Activated CD4-positive, alpha-beta T cell treated with anti-CD3 and anti-CD28 coated beads, Interleukin-2, amount 10 ng/mL, durations not matched to agents 24 days and 14 days (primary cell): Measurements from ENCODE around the gene ELP4. TPM values are rescaled to one million over a fixed set of nuclear protein-coding genes. Genes with fewer than 3 reads are reported as not detected.
"Not testable (repeated sequence)": the region's sequence is repeated elsewhere in the genome, so short reads cannot be mapped to it uniquely, and the experiment has no call there.

Source experiments
- DNase-seq: peaks from one replicate; pipeline ENCODE4 v3.0.0; 2022
- H3K27ac Mint-ChIP-seq: one replicate; pipeline ENCODE4 v1.8.0; 2022; ENCODE audit warnings: mild to moderate bottlenecking, mixed read lengths
- H3K27me3 Mint-ChIP-seq: one replicate; pipeline ENCODE4 v1.8.0; 2022; ENCODE audit warnings: mixed read lengths
- H3K36me3 Mint-ChIP-seq: one replicate; pipeline ENCODE4 v1.8.0; 2022; ENCODE audit warnings: low read depth, mild to moderate bottlenecking, mixed read lengths
- H3K4me1 Mint-ChIP-seq: one replicate; pipeline ENCODE4 v1.8.0; 2021; ENCODE audit warnings: mixed read lengths
- H3K4me3 Mint-ChIP-seq: one replicate; pipeline ENCODE4 v1.8.0; 2022; ENCODE audit warnings: mild to moderate bottlenecking, moderate library complexity, mixed read lengths
- H3K9me3 Mint-ChIP-seq: one replicate; pipeline ENCODE4 v1.8.0; 2021; ENCODE audit warnings: mixed read lengths
- intact Hi-C: fragments of 100-400 bp; cut with micrococcal nuclease; formaldehyde crosslinking; loops from one replicate; pipeline ENCODE4 v1.15.1; 2023
- total RNA-seq: library from RNA; stranded (reverse); gene quantifications from 2 replicates; pipeline ENCODE4 v1.2.3, GENCODE V29; 2022

The ELP4 gene
- total RNA-seq, 1 donor from 2014 or later = 17.4 TPM

GRCh38 chr11:31676280-31676982 is 166.9 kb downstream of the ELP4 start:
- Mint-ChIP-seq H3K9me3 (peaks cover 3% of the 10 kb centered on the region), H3K36me3 (no peaks in the 10 kb centered on the region), H3K4me1 (no peaks in the 10 kb centered on the region), H3K4me3 (no peak overlapping the region), H3K27me3 (no peaks in the 10 kb centered on the region), H3K27ac (no peak overlapping the region)
- no peak for DNase-seq
- intact Hi-C loops = no loop called here

- H3K9me3 Mint-ChIP-seq = peaks cover 3% of the 10 kb centered on the region
- H3K4me3 Mint-ChIP-seq = no peak overlapping the region
- H3K4me1 Mint-ChIP-seq = no peaks in the 10 kb centered on the region
- no peak for DNase-seq
- H3K27me3 Mint-ChIP-seq = no peaks in the 10 kb centered on the region
- H3K36me3 Mint-ChIP-seq = no peaks in the 10 kb centered on the region
- intact Hi-C loops = no loop called here
- no peak overlapping the region for H3K27ac Mint-ChIP-seq
These were observed 171.2 kb downstream of the ELP4 start for GRCh38 chr11:31680770-31681169.

- no peak for DNase-seq
- Mint-ChIP-seq H3K4me3 (no peak overlapping the region), H3K27me3 (no peaks in the 10 kb centered on the region), H3K27ac (no peak overlapping the region), H3K36me3 (no peaks in the 10 kb centered on the region), H3K4me1 (no peaks in the 10 kb centered on the region), H3K9me3 (no peaks in the 10 kb centered on the region)
- intact Hi-C loops = no loop called here
These were observed 177.7 kb downstream of the ELP4 start for GRCh38 chr11:31687256-31687655.

- Mint-ChIP-seq H3K27me3 (no peaks in the 10 kb centered on the region), H3K4me3 (no peak overlapping the region), H3K9me3 (no peaks in the 10 kb centered on the region), H3K27ac (no peak overlapping the region), H3K4me1 (no peaks in the 10 kb centered on the region), H3K36me3 (no peaks in the 10 kb centered on the region)
- intact Hi-C loops = no loop called here
- DNase-seq = no peak
These were observed 178.3 kb downstream of the ELP4 start for GRCh38 chr11:31687861-31688260.

GRCh38 chr11:31689559-31689958 is 180.0 kb downstream of the ELP4 start:
- H3K9me3 Mint-ChIP-seq = peaks cover 6% of the 10 kb centered on the region
- H3K36me3 Mint-ChIP-seq = no peaks in the 10 kb centered on the region
- no peaks in the 10 kb centered on the region for H3K4me1 Mint-ChIP-seq
- intact Hi-C loops = no loop called here
- H3K27ac Mint-ChIP-seq = no peak overlapping the region
- H3K4me3 Mint-ChIP-seq = no peak overlapping the region
- DNase-seq = no peak
- no peaks in the 10 kb centered on the region for H3K27me3 Mint-ChIP-seq

GRCh38 chr11:31690041-31690440 is 180.5 kb downstream of the ELP4 start:
- H3K27me3 Mint-ChIP-seq = no peaks in the 10 kb centered on the region
- H3K27ac Mint-ChIP-seq = no peak overlapping the region
- H3K36me3 Mint-ChIP-seq = no peaks in the 10 kb centered on the region
- peaks cover 6% of the 10 kb centered on the region for H3K9me3 Mint-ChIP-seq
- H3K4me3 Mint-ChIP-seq = no peak overlapping the region
- no peak for DNase-seq
- no peaks in the 10 kb centered on the region for H3K4me1 Mint-ChIP-seq
- intact Hi-C loops = no loop called here

- H3K36me3 Mint-ChIP-seq = no peaks in the 10 kb centered on the region
- H3K9me3 Mint-ChIP-seq = peaks cover 6% of the 10 kb centered on the region
- intact Hi-C loops = no loop called here
- no peaks in the 10 kb centered on the region for H3K4me1 Mint-ChIP-seq
- H3K27ac Mint-ChIP-seq = no peak overlapping the region
- no peaks in the 10 kb centered on the region for H3K27me3 Mint-ChIP-seq
- no peak for DNase-seq
- no peak overlapping the region for H3K4me3 Mint-ChIP-seq
These were observed 180.9 kb downstream of the ELP4 start for GRCh38 chr11:31690516-31690915.

GRCh38 chr11:31692466-31692865 is 182.9 kb downstream of the ELP4 start:
- no peak for DNase-seq
- Mint-ChIP-seq H3K27me3 (no peaks in the 10 kb centered on the region), H3K9me3 (peaks cover 6% of the 10 kb centered on the region), H3K4me3 (no peak overlapping the region), H3K4me1 (peaks cover 3% of the 10 kb centered on the region), H3K36me3 (no peaks in the 10 kb centered on the region), H3K27ac (no peak overlapping the region)
- intact Hi-C loops = no loop called here

- H3K9me3 Mint-ChIP-seq, H3K27me3 Mint-ChIP-seq, H3K27ac Mint-ChIP-seq, H3K36me3 Mint-ChIP-seq, H3K4me3 Mint-ChIP-seq, intact Hi-C loops, DNase-seq, H3K4me1 Mint-ChIP-seq: not testable (repeated sequence)
These were observed 187.5 kb downstream of the ELP4 start for GRCh38 chr11:31697049-31697448.

- no peaks in the 10 kb centered on the region for H3K27me3 Mint-ChIP-seq
- DNase-seq = no peak
- H3K36me3 Mint-ChIP-seq = no peaks in the 10 kb centered on the region
- H3K27ac Mint-ChIP-seq = no peak overlapping the region
- no peak overlapping the region for H3K4me3 Mint-ChIP-seq
- H3K9me3 Mint-ChIP-seq = no peaks in the 10 kb centered on the region
- intact Hi-C loops = no loop called here
- H3K4me1 Mint-ChIP-seq = peaks cover 3% of the 10 kb centered on the region
These were observed 189.5 kb downstream of the ELP4 start for GRCh38 chr11:31699066-31699465.

GRCh38 chr11:31702966-31703365 is 193.4 kb downstream of the ELP4 start:
- intact Hi-C loops = no loop called here
- Mint-ChIP-seq H3K4me3 (no peak overlapping the region), H3K36me3 (no peaks in the 10 kb centered on the region), H3K27me3 (no peaks in the 10 kb centered on the region), H3K4me1 (no peaks in the 10 kb centered on the region), H3K27ac (no peak overlapping the region), H3K9me3 (no peaks in the 10 kb centered on the region)
- DNase-seq = no peak

- H3K27ac Mint-ChIP-seq = no peak overlapping the region
- H3K4me3 Mint-ChIP-seq = no peak overlapping the region
- H3K4me1 Mint-ChIP-seq = no peaks in the 10 kb centered on the region
- H3K9me3 Mint-ChIP-seq = no peaks in the 10 kb centered on the region
- H3K27me3 Mint-ChIP-seq = no peaks in the 10 kb centered on the region
- DNase-seq = no peak
- no peaks in the 10 kb centered on the region for H3K36me3 Mint-ChIP-seq
- intact Hi-C loops = no loop called here
These were observed 196.8 kb downstream of the ELP4 start for GRCh38 chr11:31706357-31706756.

- intact Hi-C loops = no loop called here
- Mint-ChIP-seq H3K27ac (no peak overlapping the region), H3K36me3 (no peaks in the 10 kb centered on the region), H3K9me3 (no peaks in the 10 kb centered on the region), H3K27me3 (no peaks in the 10 kb centered on the region), H3K4me1 (no peaks in the 10 kb centered on the region), H3K4me3 (no peak overlapping the region)
- no peak for DNase-seq
These were observed 201.6 kb downstream of the ELP4 start for GRCh38 chr11:31711137-31711536.

GRCh38 chr11:31712851-31713250 is 203.3 kb downstream of the ELP4 start:
- no peaks in the 10 kb centered on the region for H3K27me3 Mint-ChIP-seq
- H3K36me3 Mint-ChIP-seq = no peaks in the 10 kb centered on the region
- no peaks in the 10 kb centered on the region for H3K4me1 Mint-ChIP-seq
- no peak overlapping the region for H3K27ac Mint-ChIP-seq
- no peak for DNase-seq
- intact Hi-C loops = no loop called here
- H3K9me3 Mint-ChIP-seq = no peaks in the 10 kb centered on the region
- no peak overlapping the region for H3K4me3 Mint-ChIP-seq

GRCh38 chr11:31714840-31715239 is 205.3 kb downstream of the ELP4 start:
- H3K36me3 Mint-ChIP-seq = no peaks in the 10 kb centered on the region
- intact Hi-C loops = no loop called here
- H3K4me3 Mint-ChIP-seq = no peak overlapping the region
- H3K27me3 Mint-ChIP-seq = no peaks in the 10 kb centered on the region
- no peak overlapping the region for H3K27ac Mint-ChIP-seq
- DNase-seq = no peak
- H3K4me1 Mint-ChIP-seq = no peaks in the 10 kb centered on the region
- H3K9me3 Mint-ChIP-seq = no peaks in the 10 kb centered on the region
